Kidney (tissue), 14 donors: ENCODE data around the gene INSIG2. TPM values are rescaled to one million over a fixed set of nuclear protein-coding genes. Genes with fewer than 3 reads are reported as not detected.

Source experiments
- DNase-seq, 5 donors: peaks; one replicate each; pipeline ENCODE4 v3.0.0-alpha.2; 2013 to 2020
- FAIRE-seq: peaks from 2 replicates; lab custom pipeline; 2012; peaks lifted over from hg19 to GRCh38; lab: Jason Lieb, UNC
- H3K27ac ChIP-seq, 2 donors: one replicate each; pipeline ENCODE4 v1.7.0; 2013; ENCODE audit warnings: low read depth in 2 of 2, low read length in 2 of 2, inconsistent platforms in 1 of 2
- H3K27me3 ChIP-seq: one replicate; pipeline ENCODE4 v1.7.1; 2013; ENCODE audit warnings: low read length, inconsistent platforms; ENCODE audit not compliant: control insufficient read depth, insufficient read depth
- H3K36me3 ChIP-seq, 3 donors: one replicate each; pipeline versions ENCODE4 v1.7.0 to v1.7.1; 2013; ENCODE audit warnings: low read length in 3 of 3, control low read depth in 1 of 3, inconsistent platforms in 1 of 3; ENCODE audit not compliant: insufficient read depth in 3 of 3, control insufficient read depth in 2 of 3
- H3K4me1 ChIP-seq, 3 donors: one replicate each; pipeline versions ENCODE4 v1.7.0 to v1.7.1; 2013; ENCODE audit warnings: low read length in 3 of 3, inconsistent platforms in 1 of 3, low read depth in 1 of 3; ENCODE audit not compliant: control insufficient read depth in 2 of 3, insufficient read depth in 2 of 3
- H3K4me3 ChIP-seq, 3 donors: one replicate each; pipeline versions ENCODE4 v1.7.0 to v1.8.1; 2013; ENCODE audit warnings: low read length in 3 of 3, control low read depth in 1 of 3, inconsistent platforms in 1 of 3
- H3K9ac ChIP-seq, 3 donors: one replicate each; pipeline versions ENCODE4 v1.7.0 to v1.7.1; 2013; ENCODE audit warnings: low read length in 3 of 3, control low read depth in 1 of 3, inconsistent platforms in 1 of 3
- H3K9me3 ChIP-seq, 3 donors: one replicate each; pipeline versions ENCODE4 v1.7.0 to v1.7.1; 2013; ENCODE audit warnings: low read length in 3 of 3, control low read depth in 1 of 3, inconsistent platforms in 1 of 3; ENCODE audit not compliant: control insufficient read depth in 2 of 3, insufficient read depth in 1 of 3
- CTCF ChIP-seq: IDR thresholded peaks from 3 replicates; pipeline ENCODE4 v1.5.1; 2012; ENCODE audit warnings: mild to moderate bottlenecking, moderate library complexity, borderline replicate concordance; ENCODE audit not compliant: insufficient read depth; ENCODE audit errors: extremely low read depth
- intact Hi-C: fragments of 100-400 bp; cut with DNase I; formaldehyde crosslinking; loops from one replicate; pipeline ENCODE4 v1.11.1; 2022
- polyA plus RNA-seq: library from polyadenylated mRNA; stranded (reverse); fragments of 350-450 nt; fragmentation: Illumina TruSeq; extraction: RNeasy Lipid Tissue Mini Kit (QIAGEN cat#74804); gene quantifications from one replicate; pipeline ENCODE4 v1.2.3, GENCODE V29; 2014; ENCODE audit warnings: low read depth, low replicate concordance; ENCODE audit not compliant: insufficient read depth
- total RNA-seq: library from RNA; stranded (reverse); fragmentation: NEBNext Ultra II Directional; extraction: Animal tissue kit (Norgen Biotek cat#: 25700); gene quantifications from one replicate; pipeline ENCODE4 v1.2.1, GENCODE V29; 2021
- donor health status: control.
- donor health status: control.
- donor health status: control.
- donor health status: control.
- donor health status: control.
- donor health status: DM: yes; HTN: yes; CAD: no.
- donor health status: Normal renal cell carcinoma (clear cell type).

The INSIG2 gene
- total and polyA plus RNA-seq, 2 donors from 2014 or later = 18.4 to 29.0 TPM

DNA sequence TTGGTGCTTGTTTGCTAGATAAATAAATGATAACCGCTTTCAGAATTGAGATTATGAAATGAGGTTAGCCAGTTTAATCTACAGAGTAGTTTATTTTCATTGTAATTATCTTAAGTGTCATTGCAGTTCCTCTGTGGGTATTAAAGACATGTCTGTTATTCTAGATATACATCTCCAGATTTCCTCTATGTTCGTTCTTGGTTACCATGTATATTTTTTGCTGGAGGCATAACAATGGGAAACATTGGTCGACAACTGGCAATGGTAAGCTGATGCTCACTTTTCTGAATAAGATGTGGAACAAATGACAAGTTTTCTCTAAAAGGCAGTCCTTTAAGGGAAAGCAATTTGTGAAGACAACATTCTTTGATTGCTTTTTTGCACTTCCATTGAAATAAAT lies 18.7 kb downstream of the INSIG2 start:
- intact Hi-C loops = no loop called here
- H3K36me3 ChIP-seq = peaks cover 0 to 10% (median 4%) of the 10 kb centered on the region in 3 donors
- H3K27me3 ChIP-seq = no peaks in the 10 kb centered on the region
- H3K9ac ChIP-seq = no peak overlapping the region
- no peak for FAIRE-seq
- no peak for DNase-seq
- H3K9me3 ChIP-seq = no peaks in the 10 kb centered on the region
- no peak overlapping the region for H3K27ac ChIP-seq
- no peaks in the 10 kb centered on the region for H3K4me1 ChIP-seq
- no peak for TF ChIP-seq CTCF
- H3K4me3 ChIP-seq = no peak overlapping the region

- DNase-seq (no peak), FAIRE-seq (no peak)
- H3K36me3 ChIP-seq = peaks cover 0 to 5% (median 4%) of the 10 kb centered on the region in 3 donors
- peaks cover 0 to 2% (median 0%) of the 10 kb centered on the region in 3 donors for H3K4me1 ChIP-seq
- no peak for TF ChIP-seq CTCF
- no peaks in the 10 kb centered on the region for H3K27me3 ChIP-seq
- no peaks in the 10 kb centered on the region for H3K9me3 ChIP-seq
- H3K4me3 ChIP-seq = no peak overlapping the region
- H3K9ac ChIP-seq = no peak overlapping the region
- intact Hi-C loops = no loop called here
- H3K27ac ChIP-seq = no peak overlapping the region
Measured at GRCh38 chr2:118110310-118110709, 22.0 kb downstream of the INSIG2 start.

DNA sequence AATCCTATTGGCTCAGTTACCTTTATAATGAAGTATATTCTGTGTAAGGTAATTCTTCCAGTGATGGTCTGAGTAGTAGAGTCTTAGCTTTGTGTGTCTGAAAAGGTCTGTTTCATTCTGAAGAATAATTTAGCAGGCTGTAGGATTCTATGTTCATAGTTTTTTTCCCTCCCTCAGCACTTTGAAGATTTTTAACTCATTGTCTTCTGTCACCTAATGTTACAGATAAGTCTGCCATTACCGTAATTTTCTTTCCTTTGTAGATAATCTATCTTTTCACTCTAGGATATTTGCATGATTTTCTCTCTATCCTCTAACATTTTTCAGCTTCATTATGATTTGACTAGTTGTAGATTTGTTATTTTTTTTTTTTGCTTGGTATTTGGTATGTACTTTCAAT lies 22.7 kb downstream of the INSIG2 start:
- Histone ChIP-seq H3K36me3 (peaks cover 0 to 5% (median 4%) of the 10 kb centered on the region in 3 donors), H3K9me3 (no peaks in the 10 kb centered on the region), H3K9ac (no peak overlapping the region), H3K4me1 (peaks cover 0 to 2% (median 0%) of the 10 kb centered on the region in 3 donors), H3K27ac (no peak overlapping the region), H3K27me3 (no peaks in the 10 kb centered on the region), H3K4me3 (no peak overlapping the region)
- no peak for DNase-seq
- FAIRE-seq = no peak
- intact Hi-C loops = no loop called here
- no peak for TF ChIP-seq CTCF
